ENCODE data around the gene COL21A1.

Gene COL21A1

GRCh38 chr6:56168596-56168995 lies 78.8 kb downstream of the COL21A1 start:
- TF ChIP-seq CTCF (IDR thresholded peaks at IDR 0.05; ENCODE audit: insufficient read depth, low read length, missing control alignments): no peak
- CTCF ChIA-PET: no interaction called here
- no peak for DNase-seq (ENCODE audit: low read depth, low spot score)
- no peak overlapping the region for H3K4me3 ChIP-seq (ENCODE audit: low read depth, low read length)
- POLR2A ChIA-PET: no interaction called here

- TF ChIP-seq CTCF (IDR thresholded peaks at IDR 0.05; ENCODE audit: insufficient read depth, low read length, missing control alignments): no peak
- no peak for DNase-seq (ENCODE audit: low read depth, low spot score)
- ChIA-PET POLR2A (no interaction called here), CTCF (no interaction called here)
- no peak overlapping the region for H3K4me3 ChIP-seq (ENCODE audit: low read depth, low read length)
These were observed 85.3 kb downstream of the COL21A1 start for GRCh38 chr6:56162081-56162480.

GRCh38 chr6:56160489-56160888 lies 86.9 kb downstream of the COL21A1 start:
- H3K4me3 ChIP-seq (ENCODE audit: low read depth, low read length): no peak overlapping the region
- DNase-seq (ENCODE audit: low read depth, low spot score): no peak
- POLR2A ChIA-PET: no interaction called here
- no peak for TF ChIP-seq CTCF (IDR thresholded peaks at IDR 0.05; ENCODE audit: insufficient read depth, low read length, missing control alignments)
- CTCF ChIA-PET: interaction anchor here (1.4 kb wide), 1 partner anchor 131 kb away, joined by 3 read pairs; no protein-coding TSS in a partner anchor

GRCh38 chr6:56158571-56158970 lies 88.8 kb downstream of the COL21A1 start:
- ChIA-PET POLR2A (no interaction called here), CTCF (no interaction called here)
- no peak overlapping the region for H3K4me3 ChIP-seq (ENCODE audit: low read depth, low read length)
- no peak for TF ChIP-seq CTCF (IDR thresholded peaks at IDR 0.05; ENCODE audit: insufficient read depth, low read length, missing control alignments)
- DNase-seq (ENCODE audit: low read depth, low spot score): no peak

- CTCF ChIA-PET: no interaction called here
- no peak overlapping the region for H3K4me3 ChIP-seq (ENCODE audit: low read depth, low read length)
- POLR2A ChIA-PET: no interaction called here
- no peak for TF ChIP-seq CTCF (IDR thresholded peaks at IDR 0.05; ENCODE audit: insufficient read depth, low read length, missing control alignments)
- no peak for DNase-seq (ENCODE audit: low read depth, low spot score)
These were observed 90.7 kb downstream of the COL21A1 start for GRCh38 chr6:56156643-56157042.

GRCh38 chr6:56155634-56156141 lies 91.7 kb downstream of the COL21A1 start:
- ChIA-PET CTCF (no interaction called here), POLR2A (no interaction called here)
- H3K4me3 ChIP-seq (ENCODE audit: low read depth, low read length): no peak overlapping the region
- TF ChIP-seq CTCF (IDR thresholded peaks at IDR 0.05; ENCODE audit: insufficient read depth, low read length, missing control alignments): no peak
- DNase-seq (ENCODE audit: low read depth, low spot score): no peak
